B cell (primary cell): ENCODE data around the gene SMC1A.

ENCODE experiments used
- CTCF ChIP-seq: fragments of 200-600 bp; IDR thresholded peaks from one replicate; pipeline ENCODE4 v1.8.0; 2022; ENCODE audit warnings: antibody characterized with exemption, mild to moderate bottlenecking
- EZH2 ChIP-seq: IDR thresholded peaks from 2 replicates; pipeline ENCODE4 v1.6.1; 2012; ENCODE audit warnings: borderline replicate concordance, low read depth, mild to moderate bottlenecking, moderate library complexity, low read length; ENCODE audit not compliant: insufficient read depth, poor library complexity, severe bottlenecking

GRCh38 chrX:53356186-53356585 lies 66.3 kb downstream of the SMC1A start:
- no peak for TF ChIP-seq CTCF
- TF ChIP-seq EZH2 = no peak
